ENCODE results near the gene MORF4L1. TPM values are rescaled to one million over a fixed set of nuclear protein-coding genes. Genes with fewer than 3 reads are reported as not detected.

Gene MORF4L1
- total and polyA plus RNA-seq, 10 of the 15 experiments (the other 5 are each of a cell fraction or from before 2014, with no cell fraction given) = 113 to 636 (median 229) TPM

- DNase-seq (ENCODE audit: low read depth, low spot score) (no peak), ATAC-seq (no peak), FAIRE-seq (no peak)
- H3K79me2 ChIP-seq (ENCODE audit: control insufficient read depth, insufficient read depth, low read length) = peaks cover 75% of the 10 kb centered on the region
- ChIA-PET POLR2A (no interaction called here), RAD21 (ENCODE audit: unreplicated experiment) (no interaction called here), SMC1A (ENCODE audit: uncharacterized antibody, unreplicated experiment) (interaction anchor here (0.5 kb wide), 1 partner anchor 18 kb away, joined by 3 read pairs; no protein-coding TSS in a partner anchor), CTCF (interaction anchor here (1.4 to 2.2 kb wide), 2 partner anchors 129 to 132 kb away, joined by 3 to 6 read pairs; no protein-coding TSS in a partner anchor)
- under 1% methylated on average over 22 of the region's 22 CpGs for WGBS (ENCODE audit: insufficient coverage, insufficient replicate concordance, low lambda C conversion rate, missing lambda C conversion rate)
- no peaks in the 10 kb centered on the region for H3K27me3 ChIP-seq (replicated peaks in 1 of 2; ENCODE audit: control insufficient read depth in 2 of 2, insufficient read depth in 2 of 2, low read length in 1 of 2)
- H2AFZ ChIP-seq (ENCODE audit: control insufficient read depth, low read depth, low read length) = no peak overlapping the region
- no peak for TF ChIP-seq WRNIP1 (IDR thresholded peaks at IDR 0.05; ENCODE audit: borderline replicate concordance, low read depth, low read length)
- TF ChIP-seq MEF2A (IDR thresholded peaks at IDR 0.05; ENCODE audit: insufficient read depth, low read depth, low read length) = no peak
- no peak for TF ChIP-seq GABPA (IDR thresholded peaks at IDR 0.05; ENCODE audit: low read depth)
- no peak for TF ChIP-seq MAX (IDR thresholded peaks at IDR 0.05; ENCODE audit: low read depth, low read length)
- no peak for TF ChIP-seq REST (IDR thresholded peaks at IDR 0.05; ENCODE audit: low read depth, low read length)
- TF ChIP-seq DPF2 (IDR thresholded peaks at IDR 0.05) = no peak
- no peak for TF ChIP-seq IKZF1 (conservative IDR thresholded peaks at IDR 0.05)
- TF ChIP-seq STAT3 (IDR thresholded peaks at IDR 0.05; ENCODE audit: low read depth, low read length) = no peak
- no peak for TF ChIP-seq RBBP5 (conservative IDR thresholded peaks at IDR 0.05)
- TF ChIP-seq BRCA1 (IDR thresholded peaks at IDR 0.05; ENCODE audit: low read depth, low read length) = no peak
- no peak for TF ChIP-seq SREBF1 (IDR thresholded peaks at IDR 0.05; ENCODE audit: low read length)
- TF ChIP-seq USF1 (IDR thresholded peaks at IDR 0.05; ENCODE audit: borderline replicate concordance, extremely low read length, insufficient read depth, low read depth, low read length) = no peak
- TF ChIP-seq ZNF274 (IDR thresholded peaks at IDR 0.05; ENCODE audit: insufficient read depth, insufficient read length) = no peak
- no peak for TF ChIP-seq SMAD5 (IDR thresholded peaks at IDR 0.05; ENCODE audit: low read depth)
- TF ChIP-seq ZNF207 (IDR thresholded peaks at IDR 0.05; ENCODE audit: borderline replicate concordance) = no peak
- no peak for TF ChIP-seq BMI1 (IDR thresholded peaks at IDR 0.05; ENCODE audit: borderline replicate concordance)
- no peak for TF ChIP-seq SIN3A (IDR thresholded peaks at IDR 0.05; ENCODE audit: low read depth, low read length)
- TF ChIP-seq HDAC2 (IDR thresholded peaks at IDR 0.05) = no peak
- no peak for TF ChIP-seq ZNF384 (IDR thresholded peaks at IDR 0.05; ENCODE audit: borderline replicate concordance, low read depth, low read length)
- no peak for TF ChIP-seq PBX3 (IDR thresholded peaks at IDR 0.05; ENCODE audit: insufficient replicate concordance, low read depth, low read length)
- peak overlapping the region; percentile 87 for H3K4me2 ChIP-seq (ENCODE audit: control insufficient read depth, insufficient read depth)
- peak overlapping the region; percentile 90 for H3K4me3 ChIP-seq
- H3K9me3 ChIP-seq (replicated peaks; ENCODE audit: control insufficient read depth, insufficient read depth, low read length) = no peaks in the 10 kb centered on the region
- H3K36me3 ChIP-seq (ENCODE audit: control insufficient read depth in 2 of 2, insufficient read depth in 2 of 2, low read length in 1 of 2) = no peaks in the 10 kb centered on the region; a peak in 1 of 4 replicates
- peak overlapping the region; percentile 13 for H3K27ac ChIP-seq (ENCODE audit: control insufficient read depth, insufficient read depth)
- in situ Hi-C loops (cut with MboI) = no loop called here
- no TSS peak for BruUV-seq (replicated peaks)
- peaks cover 12% of the 10 kb centered on the region for H4K20me1 ChIP-seq (ENCODE audit: control insufficient read depth, insufficient read depth)
- peaks cover 19% of the 10 kb centered on the region; the same call in 1 of the 2 replicates for H3K4me1 ChIP-seq (ENCODE audit: control insufficient read depth, insufficient read depth, low read length)
- intact Hi-C loops (cut with micrococcal nuclease; ENCODE audit: unreplicated experiment) = no loop called here
- peak overlapping the region; percentile 100 for H3K9ac ChIP-seq (ENCODE audit: control insufficient read depth, insufficient read depth, low read length)
These were observed 2.6 kb downstream of the MORF4L1 start for GRCh38 chr15:78875107-78875914.

All from GM12878 (cell line).